K562 (cell line): Measurements from ENCODE around the gene COPA. TPM values are rescaled to one million over a fixed set of nuclear protein-coding genes. Genes with fewer than 3 reads are reported as not detected.

Source experiments
- ATAC-seq: fragments of 200-7000 bp; cut with Tn5 transposase; 3 replicates; pipeline ENCODE4 v1.9.1; 2020; ENCODE audit warnings: moderate library complexity
- BruUV-seq: library from RNA; stranded (reverse); fragments of 400-500 nt; replicated peaks from 2 replicates; lab custom pipeline; 2021; lab: Mats Ljungman, UMichigan
- CTCF ChIA-PET: fragments of 300-600 bp; formaldehyde crosslinking; extraction: SDS; loops from one replicate; lab custom pipeline; 2021; ENCODE audit warnings: low intra/inter-chr PET ratio; lab: Yijun Ruan, JAX
- POLR2A ChIA-PET: fragments of 300-600, 350-650 bp; sonication (Branson Sonifier 250); formaldehyde crosslinking; extraction: SDS; loops from one replicate; lab custom pipeline; 2021; ENCODE audit warnings: antibody characterized with exemption, inconsistent platforms; lab: Yijun Ruan, JAX
- DNase-seq, 4 experiments: peaks; one replicate each; pipeline versions ENCODE4 v3.0.0 to v3.0.0-alpha.2; 2011 to 2018; ENCODE audit warnings: low spot score in 3 of 4, mixed read lengths in 3 of 4; ENCODE audit errors: extremely low read depth in 1 of 4
- FAIRE-seq: peaks from 2 replicates; lab custom pipeline; 2011; peaks lifted over from hg19 to GRCh38; lab: Jason Lieb, UNC
- H2AFZ ChIP-seq: 2 replicates; pipeline ENCODE4 v1.6.0; 2011; ENCODE audit warnings: low read depth, low read length, control low read depth, inconsistent platforms
- H3K27ac ChIP-seq: fragments of 200-600 bp; 3 replicates; pipeline ENCODE4 v1.8.0; 2011; ENCODE audit warnings: low read depth, mild to moderate bottlenecking, control low read depth, inconsistent platforms, low read length, moderate library complexity, mixed read lengths; ENCODE audit errors: extremely low read depth
- H3K27me3 ChIP-seq, 2 experiments: fragments of 300-600 bp in 1 of 2; 2 replicates in 1 of 2; 3 replicates in 1 of 2; pipeline versions ENCODE4 v1.6.0 to v1.8.0; 2011; ENCODE audit warnings: inconsistent platforms in 2 of 2, low read length in 2 of 2, mild to moderate bottlenecking in 1 of 2, mixed read lengths in 1 of 2, moderate library complexity in 1 of 2; ENCODE audit not compliant: control insufficient read depth in 2 of 2, insufficient read depth in 2 of 2
- H3K36me3 ChIP-seq: fragments of 300-600 bp; 3 replicates; pipeline ENCODE4 v1.8.0; 2011; ENCODE audit warnings: mild to moderate bottlenecking, low read length, inconsistent platforms; ENCODE audit not compliant: control insufficient read depth, insufficient read depth
- H3K4me1 ChIP-seq, 2 experiments: fragments of 200-600 bp in 1 of 2; replicated peaks in 1 of 2; 2 replicates in 1 of 2; 3 replicates in 1 of 2; pipeline versions ENCODE4 v1.5.1 to v1.8.0; 2011; ENCODE audit warnings: inconsistent platforms in 2 of 2, low read length in 2 of 2, mild to moderate bottlenecking in 1 of 2, mixed read lengths in 1 of 2, moderate library complexity in 1 of 2; ENCODE audit not compliant: control insufficient read depth in 2 of 2, insufficient read depth in 2 of 2
- H3K4me2 ChIP-seq: 2 replicates; pipeline ENCODE4 v1.6.1; 2011; ENCODE audit warnings: low read length, control low read depth, inconsistent platforms, mixed read lengths; ENCODE audit not compliant: insufficient read depth
- H3K4me3 ChIP-seq: fragments of 200-600 bp; sonication (generic), shearing (Covaris generic); 2 replicates; pipeline ENCODE4 v1.5.1; 2016; ENCODE audit warnings: control low read depth, inconsistent platforms
- H3K79me2 ChIP-seq: fragments of 200-600 bp; 3 replicates; pipeline ENCODE4 v1.8.0; 2011; ENCODE audit warnings: low read length, inconsistent platforms; ENCODE audit not compliant: control insufficient read depth, insufficient read depth
- H3K9ac ChIP-seq, 2 experiments: 2 replicates each; pipeline versions ENCODE4 v1.6.0 to v1.6.1; 2011; ENCODE audit warnings: low read depth in 2 of 2, low read length in 2 of 2, control low read depth in 1 of 2, inconsistent platforms in 1 of 2, mild to moderate bottlenecking in 1 of 2, mixed read lengths in 1 of 2; ENCODE audit not compliant: insufficient read depth in 1 of 2
- H3K9me1 ChIP-seq: one replicate; pipeline ENCODE4 v1.6.0; 2011; ENCODE audit warnings: inconsistent platforms, mild to moderate bottlenecking, low read length, moderate library complexity; ENCODE audit not compliant: control insufficient read depth, insufficient read depth
- H3K9me3 ChIP-seq: replicated peaks from 2 replicates; pipeline ENCODE4 v1.5.1; 2011; ENCODE audit warnings: low read depth, low read length, inconsistent platforms; ENCODE audit not compliant: control insufficient read depth, insufficient read depth
- H4K20me1 ChIP-seq: replicated peaks from 2 replicates; pipeline ENCODE4 v1.6.1; 2011; ENCODE audit warnings: low read length, inconsistent platforms, mixed read lengths; ENCODE audit not compliant: control insufficient read depth, insufficient read depth
- ARHGAP35 ChIP-seq: fragments of 450-650 bp; IDR thresholded peaks from 2 replicates; pipeline ENCODE4 v1.6.1; 2018; ENCODE audit not compliant: partially characterized antibody
- CREB3 ChIP-seq: fragments of 450-650 bp; conservative IDR thresholded peaks from 2 replicates; pipeline ENCODE4 v1.6.1; 2016; ENCODE audit warnings: missing genetic modification characterization, low read depth, mild to moderate bottlenecking, missing compliant biosample characterization, moderate library complexity
- CTBP1 ChIP-seq: fragments of 450-650 bp; IDR thresholded peaks from 2 replicates; pipeline ENCODE4 v1.6.1; 2016; ENCODE audit warnings: borderline replicate concordance
- FOSL1 ChIP-seq: fragments of 200-800 bp; sonication (Bioruptor generic); conservative IDR thresholded peaks from 2 replicates; pipeline ENCODE4 v1.6.1; 2016; ENCODE audit warnings: missing genetic modification characterization, missing compliant biosample characterization
- HDAC8 ChIP-seq: fragments of 450-650 bp; IDR thresholded peaks from 2 replicates; pipeline ENCODE4 v1.6.1; 2016; ENCODE audit warnings: mild to moderate bottlenecking, missing genetic modification characterization, moderate library complexity, missing compliant biosample characterization
- HNRNPLL ChIP-seq: fragments of 200-400 bp; formaldehyde crosslinking; IDR thresholded peaks from 2 replicates; pipeline ENCODE4 v1.6.1; 2017; ENCODE audit warnings: low read length, low read depth, mild to moderate bottlenecking; ENCODE audit not compliant: poor library complexity, severe bottlenecking
- MEF2D ChIP-seq: conservative IDR thresholded peaks from 2 replicates; pipeline ENCODE4 v1.6.1; 2016; ENCODE audit warnings: low read depth, missing genetic modification characterization, missing compliant biosample characterization
- NFE2L1 ChIP-seq: fragments of 450-650 bp; IDR thresholded peaks from 2 replicates; pipeline ENCODE4 v1.6.1; 2016; ENCODE audit warnings: missing genetic modification characterization, low read depth, mild to moderate bottlenecking, missing compliant biosample characterization, moderate library complexity, borderline replicate concordance
- NFYB ChIP-seq: IDR thresholded peaks from 2 replicates; pipeline ENCODE4 v1.6.1; 2011; ENCODE audit warnings: mild to moderate bottlenecking, moderate library complexity; ENCODE audit not compliant: insufficient read length; ENCODE audit errors: extremely low read depth
- POLR3G ChIP-seq: IDR thresholded peaks from 2 replicates; pipeline ENCODE4 v1.6.1; 2011; ENCODE audit not compliant: insufficient read length, insufficient replicate concordance; ENCODE audit errors: extremely low read depth
- PRMT5 ChIP-seq: sonication (generic); formaldehyde crosslinking; IDR thresholded peaks from 2 replicates; pipeline ENCODE4 v1.5.0; 2020; ENCODE audit warnings: missing genetic modification reagents
- RBM39 ChIP-seq: fragments of 200-400 bp; formaldehyde crosslinking; optimal IDR thresholded peaks from 2 replicates; pipeline ENCODE3; 2018; ENCODE audit warnings: low read depth, low read length
- SIX5 ChIP-seq, 2 experiments: IDR thresholded peaks; 2 replicates each; pipeline ENCODE4 v1.6.1; 2011; ENCODE audit warnings: low read length in 2 of 2, borderline replicate concordance in 1 of 2, low read depth in 1 of 2, mild to moderate bottlenecking in 1 of 2, moderate library complexity in 1 of 2; ENCODE audit not compliant: insufficient read depth in 1 of 2
- STAT5B ChIP-seq: fragments of 250-450 bp; sonication (Bioruptor Pico); IDR thresholded peaks from 2 replicates; pipeline ENCODE4 v1.8.0; 2021; ENCODE audit warnings: mild to moderate bottlenecking, inconsistent platforms
- TAF1 ChIP-seq: IDR thresholded peaks from 2 replicates; pipeline ENCODE4 v1.6.1; 2011; ENCODE audit warnings: mild to moderate bottlenecking, low read length, moderate library complexity; ENCODE audit not compliant: insufficient read depth, control insufficient read depth, severe bottlenecking; ENCODE audit errors: extremely low read depth
- ZEB2 ChIP-seq: fragments of 450-650 bp; IDR thresholded peaks from 2 replicates; pipeline ENCODE4 v1.6.1; 2016
- ZNF23 ChIP-seq: fragments of 250-450 bp; sonication (Bioruptor Pico); IDR thresholded peaks from 2 replicates; pipeline ENCODE4 v1.4.0; 2020; ENCODE audit warnings: mild to moderate bottlenecking
- ZNF3 ChIP-seq: fragments of 250-450 bp; sonication (Bioruptor Pico); IDR thresholded peaks from 2 replicates; pipeline ENCODE4 v1.5.0; 2021; ENCODE audit warnings: mild to moderate bottlenecking, moderate library complexity
- WGBS: fragments of 100-300 bp; shearing (Covaris generic); methylation state at CpG from one replicate; pipeline ENCODE4 v1.1.6; 2016; ENCODE audit warnings: low coverage, mixed read lengths; ENCODE audit not compliant: insufficient coverage; ENCODE audit errors: missing lambda C conversion rate; 5-methylcytosine and 5-hydroxymethylcytosine counted together
- in situ Hi-C: fragments of 300-500 bp; cut with MboI; formaldehyde crosslinking; loops from 4 replicates; pipeline ENCODE4 v1.15.0; 2018; ENCODE audit warnings: inconsistent platforms, mixed read lengths
- intact Hi-C: fragments of 100-400 bp; cut with micrococcal nuclease; formaldehyde crosslinking; loops from 2 replicates; pipeline ENCODE4 v1.14.2; 2022
- polyA plus RNA-seq, 8 experiments: library from polyadenylated mRNA; depleted of rRNA in 4 of 8; stranded (reverse) in 5 of 8; unstranded in 3 of 8; fragments of >200 nt; fragmentation: Nextera tagmentation in 2 of 8; fragmentation: Illumina TruSeq in 1 of 8; extraction: Ambion mirVana in 2 of 8; extraction: Trizol in 1 of 8; gene quantifications; 2 replicates each; pipeline versions ENCODE4 v1.2.1 to v1.2.3, GENCODE V29; 2011 to 2014; ENCODE audit warnings: inconsistent platforms in 1 of 8, missing spikeins in 1 of 8
- total RNA-seq, 7 experiments: library from RNA; depleted of rRNA in 6 of 7; stranded (reverse); fragments of >200 nt in 6 of 7; fragmentation: Illumina TruSeq in 2 of 7; extraction: Trizol in 2 of 7; gene quantifications; 2 replicates each; pipeline versions ENCODE4 v1.2.1 to v1.2.3, GENCODE V29; 2011 to 2021; ENCODE audit warnings: low replicate concordance in 1 of 7
- TF ChIP-seq, protein P1 (sequence below): fragments of 450-650 bp; IDR thresholded peaks from 2 replicates; pipeline ENCODE4 v1.6.1; 2016; ENCODE audit warnings: mild to moderate bottlenecking
- TF ChIP-seq, protein P2 (sequence below): sonication (generic); formaldehyde crosslinking; IDR thresholded peaks from 2 replicates; pipeline ENCODE4 v1.8.1; 2022; ENCODE audit warnings: missing genetic modification reagents

The COPA gene
- total and polyA plus RNA-seq, 9 of the 15 experiments (the other 6 are each of a cell fraction or from before 2014, with no cell fraction given), result 49.8 to 222 (median 110) TPM

GRCh38 chr1:160342526-160342925 is 524 bp downstream of the COPA start:
- no TSS peak for BruUV-seq
- Histone ChIP-seq H3K36me3 (peaks cover 67% of the 10 kb centered on the region), H3K27ac (peak overlapping the region; percentile 96), H3K9me1 (no peaks in the 10 kb centered on the region), H3K9me3 (no peaks in the 10 kb centered on the region), H3K4me1 (peaks cover 0 to 14% of the 10 kb centered on the region in 2 experiments; a peak in 2 of 5 replicates), H3K4me3 (peak overlapping the region; percentile 74), H2AFZ (peak overlapping the region; percentile 96), H3K4me2 (peak overlapping the region; percentile 98), H4K20me1 (no peaks in the 10 kb centered on the region), H3K79me2 (peaks cover 71% of the 10 kb centered on the region), H3K27me3 (no peaks in the 10 kb centered on the region), H3K9ac (peak overlapping the region; percentile 99 to 100)
- CTCF ChIA-PET, result no interaction called here
- 0% methylated on average over 7 of the region's 7 CpGs for whole genome bisulfite sequencing
- in situ Hi-C loops, result no loop called here
- POLR2A ChIA-PET, result interaction anchor here (0.6 to 1.3 kb wide), 5 partner anchors 8 to 14 kb away, joined by 3 to 5 read pairs (median 3); no protein-coding TSS in a partner anchor
- DNase-seq, result peak in 1 of 4 experiments; percentile 24
- FAIRE-seq, result peak; percentile 15
- intact Hi-C loops, result no loop called here
- ATAC-seq, result peak; percentile 27
- TF ChIP-seq HDAC8 (tag) (no peak), CTBP1 (no peak), POLR3G (no peak), MEF2D (no peak), NFYB (no peak), ZNF23 (CRISPR knock-in tag) (no peak), STAT5B (CRISPR knock-in tag) (no peak), PRMT5 (CRISPR knock-in tag) (no peak), FOSL1 (0 out of 2 replicates have a peak, but pooled peaks have one; percentile 1), HNRNPLL (no peak), CREB3 (no peak), NFE2L1 (tag) (no peak), RBM39 (no peak), ZNF3 (CRISPR knock-in tag) (no peak), ARHGAP35 (no peak), TAF1 (no peak), SIX5 (IDR thresholded peaks at IDR 0.05; ENCODE audit: borderline replicate concordance in 1 of 2, insufficient read depth in 1 of 2, low read depth in 1 of 2, low read length in 2 of 2) (no peak), ZEB2 (no peak)
- TF ChIP-seq, protein P1, sequence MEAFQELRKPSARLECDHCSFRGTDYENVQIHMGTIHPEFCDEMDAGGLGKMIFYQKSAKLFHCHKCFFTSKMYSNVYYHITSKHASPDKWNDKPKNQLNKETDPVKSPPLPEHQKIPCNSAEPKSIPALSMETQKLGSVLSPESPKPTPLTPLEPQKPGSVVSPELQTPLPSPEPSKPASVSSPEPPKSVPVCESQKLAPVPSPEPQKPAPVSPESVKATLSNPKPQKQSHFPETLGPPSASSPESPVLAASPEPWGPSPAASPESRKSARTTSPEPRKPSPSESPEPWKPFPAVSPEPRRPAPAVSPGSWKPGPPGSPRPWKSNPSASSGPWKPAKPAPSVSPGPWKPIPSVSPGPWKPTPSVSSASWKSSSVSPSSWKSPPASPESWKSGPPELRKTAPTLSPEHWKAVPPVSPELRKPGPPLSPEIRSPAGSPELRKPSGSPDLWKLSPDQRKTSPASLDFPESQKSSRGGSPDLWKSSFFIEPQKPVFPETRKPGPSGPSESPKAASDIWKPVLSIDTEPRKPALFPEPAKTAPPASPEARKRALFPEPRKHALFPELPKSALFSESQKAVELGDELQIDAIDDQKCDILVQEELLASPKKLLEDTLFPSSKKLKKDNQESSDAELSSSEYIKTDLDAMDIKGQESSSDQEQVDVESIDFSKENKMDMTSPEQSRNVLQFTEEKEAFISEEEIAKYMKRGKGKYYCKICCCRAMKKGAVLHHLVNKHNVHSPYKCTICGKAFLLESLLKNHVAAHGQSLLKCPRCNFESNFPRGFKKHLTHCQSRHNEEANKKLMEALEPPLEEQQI, result no peak
- TF ChIP-seq, protein P2, sequence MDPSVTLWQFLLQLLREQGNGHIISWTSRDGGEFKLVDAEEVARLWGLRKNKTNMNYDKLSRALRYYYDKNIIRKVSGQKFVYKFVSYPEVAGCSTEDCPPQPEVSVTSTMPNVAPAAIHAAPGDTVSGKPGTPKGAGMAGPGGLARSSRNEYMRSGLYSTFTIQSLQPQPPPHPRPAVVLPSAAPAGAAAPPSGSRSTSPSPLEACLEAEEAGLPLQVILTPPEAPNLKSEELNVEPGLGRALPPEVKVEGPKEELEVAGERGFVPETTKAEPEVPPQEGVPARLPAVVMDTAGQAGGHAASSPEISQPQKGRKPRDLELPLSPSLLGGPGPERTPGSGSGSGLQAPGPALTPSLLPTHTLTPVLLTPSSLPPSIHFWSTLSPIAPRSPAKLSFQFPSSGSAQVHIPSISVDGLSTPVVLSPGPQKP, result no peak
